ENCODE measurements around the gene CCSER1.

The CCSER1 gene

DNA sequence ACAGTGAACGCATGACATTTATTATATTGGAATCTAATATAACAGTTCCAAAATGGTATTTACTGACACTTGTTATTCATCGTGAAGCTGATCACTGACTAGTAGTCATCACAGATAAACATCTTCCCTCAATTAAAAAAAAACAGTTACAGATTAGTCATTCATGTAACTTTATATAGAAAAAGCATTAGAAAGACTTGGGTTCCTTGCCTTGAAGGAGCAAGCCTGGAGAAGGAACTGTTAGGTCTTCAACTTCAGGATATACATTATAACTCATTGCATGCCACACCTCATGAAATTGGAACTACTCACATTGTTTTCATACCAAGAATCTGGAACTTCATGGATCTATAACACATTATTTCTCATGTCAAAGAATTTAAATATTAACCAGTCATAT lies 317.7 kb downstream of the CCSER1 start:
- no peaks in the 10 kb centered on the region for H3K4me1 ChIP-seq

DNA sequence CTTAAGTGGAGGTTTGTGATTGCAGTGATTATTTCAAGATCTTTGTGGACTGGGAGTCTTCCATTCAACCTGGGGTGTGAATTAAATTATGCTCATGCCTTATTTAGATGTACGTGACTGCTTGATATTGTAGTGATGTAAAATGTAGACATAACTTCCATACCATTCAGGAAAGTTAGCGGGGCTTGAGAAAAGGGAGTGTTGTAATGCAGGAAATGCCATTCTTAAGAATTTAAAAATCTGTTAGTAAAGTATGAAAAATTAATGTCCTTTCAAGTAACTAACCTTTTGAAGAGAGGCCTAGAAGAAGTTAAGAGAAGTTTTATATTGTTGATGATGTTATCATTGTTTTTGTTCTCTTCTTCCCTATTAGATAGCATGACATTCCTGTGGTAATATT lies 318.2 kb downstream of the CCSER1 start:
- Histone ChIP-seq H3K36me3 (no peaks in the 10 kb centered on the region), H3K27me3 (no peaks in the 10 kb centered on the region), H3K4me1 (no peaks in the 10 kb centered on the region), H3K9me3 (no peaks in the 10 kb centered on the region), H3K4me3 (ENCODE audit: low read depth, low read length) (no peak overlapping the region)
- no peak for DNase-seq
- TF ChIP-seq, protein P1, sequence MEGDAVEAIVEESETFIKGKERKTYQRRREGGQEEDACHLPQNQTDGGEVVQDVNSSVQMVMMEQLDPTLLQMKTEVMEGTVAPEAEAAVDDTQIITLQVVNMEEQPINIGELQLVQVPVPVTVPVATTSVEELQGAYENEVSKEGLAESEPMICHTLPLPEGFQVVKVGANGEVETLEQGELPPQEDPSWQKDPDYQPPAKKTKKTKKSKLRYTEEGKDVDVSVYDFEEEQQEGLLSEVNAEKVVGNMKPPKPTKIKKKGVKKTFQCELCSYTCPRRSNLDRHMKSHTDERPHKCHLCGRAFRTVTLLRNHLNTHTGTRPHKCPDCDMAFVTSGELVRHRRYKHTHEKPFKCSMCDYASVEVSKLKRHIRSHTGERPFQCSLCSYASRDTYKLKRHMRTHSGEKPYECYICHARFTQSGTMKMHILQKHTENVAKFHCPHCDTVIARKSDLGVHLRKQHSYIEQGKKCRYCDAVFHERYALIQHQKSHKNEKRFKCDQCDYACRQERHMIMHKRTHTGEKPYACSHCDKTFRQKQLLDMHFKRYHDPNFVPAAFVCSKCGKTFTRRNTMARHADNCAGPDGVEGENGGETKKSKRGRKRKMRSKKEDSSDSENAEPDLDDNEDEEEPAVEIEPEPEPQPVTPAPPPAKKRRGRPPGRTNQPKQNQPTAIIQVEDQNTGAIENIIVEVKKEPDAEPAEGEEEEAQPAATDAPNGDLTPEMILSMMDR (IDR thresholded peaks at IDR 0.05; ENCODE audit: low read depth, low read length): no peak

More for the DNA sequence above, 317.7 kb downstream of the CCSER1 start:
- no peaks in the 10 kb centered on the region for H3K36me3 ChIP-seq
- no peaks in the 10 kb centered on the region for H3K9me3 ChIP-seq
- DNase-seq: no peak
- no peaks in the 10 kb centered on the region for H3K27me3 ChIP-seq
- H3K4me3 ChIP-seq (ENCODE audit: low read depth, low read length): no peak overlapping the region
- TF ChIP-seq, protein P1 (IDR thresholded peaks at IDR 0.05; ENCODE audit: low read depth, low read length): no peak

DNA sequence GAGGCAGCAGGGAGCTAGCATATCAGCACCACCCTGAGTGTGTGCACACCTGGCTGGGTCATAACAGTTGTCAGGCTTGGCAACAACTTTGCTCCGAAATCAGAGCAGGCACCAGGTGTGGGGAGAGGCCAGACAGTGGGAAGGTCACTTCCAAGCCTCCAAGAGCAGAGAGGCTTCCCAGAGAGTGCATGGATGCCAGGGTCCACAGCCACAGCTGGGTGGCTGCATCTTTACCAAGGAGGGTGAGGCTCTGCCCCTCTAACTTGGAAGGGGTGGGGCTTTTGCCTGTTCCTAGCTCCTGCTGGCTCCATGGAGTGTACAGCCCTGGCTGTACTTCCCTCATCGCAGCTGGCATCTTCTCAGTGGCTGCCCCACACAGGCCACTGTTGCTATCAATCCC lies 322.4 kb downstream of the CCSER1 start:
- DNase-seq: no peak
- no peak overlapping the region for H3K4me3 ChIP-seq (ENCODE audit: low read depth, low read length)
- H3K4me1 ChIP-seq: no peaks in the 10 kb centered on the region
- H3K27me3 ChIP-seq: no peaks in the 10 kb centered on the region
- TF ChIP-seq, protein P1 (IDR thresholded peaks at IDR 0.05; ENCODE audit: low read depth, low read length): no peak
- no peaks in the 10 kb centered on the region for H3K36me3 ChIP-seq
- no peaks in the 10 kb centered on the region for H3K9me3 ChIP-seq

DNA sequence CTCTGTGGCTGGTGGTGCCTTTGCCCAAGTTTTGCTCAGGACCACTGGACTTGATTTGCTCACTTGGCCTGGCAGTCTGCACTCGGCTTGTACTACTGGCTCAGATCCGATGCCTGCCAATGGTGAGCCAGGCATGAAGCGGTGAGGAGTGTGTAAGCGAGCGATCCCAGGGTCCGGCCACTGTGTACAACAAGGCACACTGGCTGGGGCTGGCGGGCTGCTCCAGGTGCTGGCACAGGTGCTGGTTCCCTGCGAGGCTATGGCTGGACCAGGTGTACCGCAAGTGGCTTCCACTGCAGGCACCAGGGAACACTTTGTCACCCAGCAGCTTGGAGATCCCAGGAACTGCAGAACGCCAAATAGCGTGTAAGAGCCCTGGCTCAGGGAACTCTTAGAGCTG lies 329.7 kb downstream of the CCSER1 start:
- no peaks in the 10 kb centered on the region for H3K9me3 ChIP-seq
- no peak overlapping the region for H3K4me3 ChIP-seq (ENCODE audit: low read depth, low read length)
- TF ChIP-seq, protein P1 (IDR thresholded peaks at IDR 0.05; ENCODE audit: low read depth, low read length): no peak
- no peaks in the 10 kb centered on the region for H3K4me1 ChIP-seq
- H3K27me3 ChIP-seq: no peaks in the 10 kb centered on the region
- no peak for DNase-seq
- no peaks in the 10 kb centered on the region for H3K36me3 ChIP-seq

DNA sequence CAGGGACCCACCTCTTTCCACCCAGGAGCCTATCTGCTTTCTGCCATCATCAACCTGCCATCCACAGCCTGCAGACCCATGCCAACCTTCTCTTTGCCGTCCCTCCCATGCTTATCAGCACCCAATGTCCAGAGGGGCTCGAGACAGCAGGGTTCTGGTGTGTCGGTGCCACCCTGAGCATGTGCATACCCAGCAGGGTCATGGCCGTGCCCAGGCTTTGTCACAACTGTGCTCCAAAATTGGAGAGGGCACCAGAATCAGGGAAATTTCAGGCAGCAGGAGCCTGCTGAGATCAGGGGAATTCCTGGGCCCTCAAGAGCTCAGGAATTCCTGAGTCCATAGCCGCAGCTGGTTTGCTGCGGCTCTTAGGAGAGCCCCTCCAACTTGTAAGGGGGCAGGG lies 330.6 kb downstream of the CCSER1 start:
- Histone ChIP-seq H3K4me3 (ENCODE audit: low read depth, low read length) (no peak overlapping the region), H3K4me1 (no peaks in the 10 kb centered on the region), H3K27me3 (no peaks in the 10 kb centered on the region), H3K36me3 (no peaks in the 10 kb centered on the region), H3K9me3 (no peaks in the 10 kb centered on the region)
- TF ChIP-seq, protein P1 (IDR thresholded peaks at IDR 0.05; ENCODE audit: low read depth, low read length): no peak
- no peak for DNase-seq

DNA sequence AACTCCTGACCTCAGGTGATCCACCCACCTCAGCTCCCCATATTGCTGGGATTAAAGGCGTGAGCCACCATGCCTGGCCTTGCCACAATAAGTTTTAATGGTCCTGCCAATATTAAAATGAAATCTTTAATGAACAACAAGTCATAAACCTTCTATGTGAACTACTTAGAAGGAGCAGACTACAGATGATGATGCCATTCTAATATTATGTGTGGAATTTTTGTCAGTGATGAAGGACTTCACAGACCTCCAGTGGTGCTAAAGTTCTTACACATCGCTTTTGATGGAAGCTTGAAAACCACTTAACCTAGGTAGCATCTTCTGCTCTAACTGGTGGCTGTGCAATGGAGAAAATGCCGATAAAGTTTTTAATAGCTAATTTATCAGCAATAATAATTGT lies 331.4 kb downstream of the CCSER1 start:
- no peaks in the 10 kb centered on the region for H3K4me1 ChIP-seq
- no peak for DNase-seq
- H3K4me3 ChIP-seq (ENCODE audit: low read depth, low read length): no peak overlapping the region
- H3K9me3 ChIP-seq: no peaks in the 10 kb centered on the region
- no peaks in the 10 kb centered on the region for H3K36me3 ChIP-seq
- TF ChIP-seq, protein P1 (IDR thresholded peaks at IDR 0.05; ENCODE audit: low read depth, low read length): no peak
- no peaks in the 10 kb centered on the region for H3K27me3 ChIP-seq

Measured in BE2C (cell line).